Activated naive CD4-positive, alpha-beta T cell (primary cell): Measurements from ENCODE around the gene SCFD1.
"Not testable (repeated sequence)": the region's sequence is repeated elsewhere in the genome, so short reads cannot be mapped to it uniquely, and the experiment has no call there.

Experiments used
- DNase-seq, 4 experiments: peaks; one replicate each; lab custom pipeline; 2025; lab: John Stamatoyannopoulos, UW

SCFD1 gene

GRCh38 chr14:30610787-30611343 lies 11.3 kb upstream of the SCFD1 start:
- DNase-seq, result no peak

GRCh38 chr14:30614155-30614554 lies 8.0 kb upstream of the SCFD1 start:
- DNase-seq, result no peak

- no peak for DNase-seq
Observed at GRCh38 chr14:30620178-30620577, 1.9 kb upstream of the SCFD1 start.

GRCh38 chr14:30621354-30621939 lies 672 bp upstream of the SCFD1 start:
- peak in 1 of 4 experiments; percentile 5 for DNase-seq

GRCh38 chr14:30623412-30624131 lies 1.5 kb downstream of the SCFD1 start:
- DNase-seq, result no peak

GRCh38 chr14:30624132-30624423 lies 2.0 kb downstream of the SCFD1 start:
- DNase-seq, result no peak

GRCh38 chr14:30625533-30625932 lies 3.4 kb downstream of the SCFD1 start:
- no peak for DNase-seq

GRCh38 chr14:30629432-30629831 lies 7.3 kb downstream of the SCFD1 start:
- not testable (repeated sequence) for DNase-seq

GRCh38 chr14:30630248-30630647 lies 8.1 kb downstream of the SCFD1 start:
- DNase-seq, result no peak

GRCh38 chr14:30632730-30633129 lies 10.6 kb downstream of the SCFD1 start:
- DNase-seq, result no peak

- no peak for DNase-seq
Observed at GRCh38 chr14:30638926-30639325, 16.8 kb downstream of the SCFD1 start.

GRCh38 chr14:30641207-30641606 lies 19.1 kb downstream of the SCFD1 start:
- no peak for DNase-seq

GRCh38 chr14:30644462-30644861 lies 22.3 kb downstream of the SCFD1 start:
- DNase-seq, result not testable (repeated sequence)

- no peak for DNase-seq
Observed at GRCh38 chr14:30645600-30645999, 23.5 kb downstream of the SCFD1 start.

GRCh38 chr14:30648471-30648870 lies 26.4 kb downstream of the SCFD1 start:
- DNase-seq, result no peak

- no peak for DNase-seq
Observed at GRCh38 chr14:30651937-30652336, 29.8 kb downstream of the SCFD1 start.

- no peak for DNase-seq
Observed at GRCh38 chr14:30655124-30655523, 33.0 kb downstream of the SCFD1 start.

GRCh38 chr14:30655658-30656057 lies 33.5 kb downstream of the SCFD1 start:
- no peak for DNase-seq

- DNase-seq, result peak in 1 of 4 experiments; percentile 8
Observed at GRCh38 chr14:30656190-30656632, 34.1 kb downstream of the SCFD1 start.

- no peak for DNase-seq
Observed at GRCh38 chr14:30657050-30657449, 34.9 kb downstream of the SCFD1 start.

GRCh38 chr14:30657606-30658163 lies 35.6 kb downstream of the SCFD1 start:
- DNase-seq, result no peak

GRCh38 chr14:30658645-30659044 lies 36.5 kb downstream of the SCFD1 start:
- DNase-seq, result no peak

- no peak for DNase-seq
Observed at GRCh38 chr14:30669594-30669993, 47.5 kb downstream of the SCFD1 start.
